HTERT RPE-1 (cell line): ENCODE results near the gene KLK6.
"Not testable (repeated sequence)": the region's sequence is repeated elsewhere in the genome, so short reads cannot be mapped to it uniquely, and the experiment has no call there.

Experiments used
- in situ Hi-C: fragments of 300-500 bp; cut with MboI; formaldehyde crosslinking; loops from 4 replicates; pipeline ENCODE4 v1.14.3; 2020; ENCODE audit warnings: low sequenced_read_pairs

The KLK6 gene

DNA sequence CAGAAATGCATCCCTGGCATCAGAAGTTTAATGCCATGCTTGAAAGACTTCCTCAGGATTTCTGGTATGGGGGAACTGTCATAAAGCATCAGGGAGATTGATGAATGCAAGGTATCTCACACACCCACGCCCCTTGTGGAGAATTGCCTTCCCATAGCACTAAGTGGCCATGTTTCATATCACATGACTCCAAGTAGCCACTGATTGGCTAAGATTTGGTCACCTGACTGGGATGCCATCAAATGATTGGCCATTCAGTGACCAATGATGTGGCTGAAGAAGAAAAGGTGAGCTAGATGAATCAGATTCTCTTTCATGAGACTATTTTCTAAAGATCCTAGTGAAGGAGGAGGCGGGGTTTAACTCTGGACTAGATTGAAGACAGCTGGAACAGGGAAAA, 24.7 kb upstream of the KLK6 start:
- in situ Hi-C loops = no loop called here

- in situ Hi-C loops = no loop called here
Observed at GRCh38 chr19:50992666-50993035, 23.3 kb upstream of the KLK6 start.

DNA sequence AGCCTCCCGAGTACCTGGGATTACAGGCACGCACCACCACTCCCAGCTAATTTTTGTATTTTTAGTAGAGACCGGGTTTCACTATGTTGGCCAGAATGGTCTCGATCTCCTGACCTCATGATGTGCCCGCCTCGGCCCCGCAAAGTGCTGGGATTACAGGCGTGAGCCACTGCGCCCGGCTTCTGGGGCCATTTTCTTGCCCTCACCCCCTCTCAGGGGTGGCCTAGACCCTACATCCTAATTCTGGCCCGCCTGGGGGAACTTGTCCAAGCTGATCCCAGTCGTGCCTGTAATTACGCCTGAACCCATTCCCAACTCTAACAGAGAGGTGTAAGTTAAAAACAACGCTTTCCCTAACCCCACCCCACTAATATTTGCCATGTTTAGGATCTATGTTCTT, 15.0 kb upstream of the KLK6 start:
- in situ Hi-C loops = not testable (repeated sequence)

DNA sequence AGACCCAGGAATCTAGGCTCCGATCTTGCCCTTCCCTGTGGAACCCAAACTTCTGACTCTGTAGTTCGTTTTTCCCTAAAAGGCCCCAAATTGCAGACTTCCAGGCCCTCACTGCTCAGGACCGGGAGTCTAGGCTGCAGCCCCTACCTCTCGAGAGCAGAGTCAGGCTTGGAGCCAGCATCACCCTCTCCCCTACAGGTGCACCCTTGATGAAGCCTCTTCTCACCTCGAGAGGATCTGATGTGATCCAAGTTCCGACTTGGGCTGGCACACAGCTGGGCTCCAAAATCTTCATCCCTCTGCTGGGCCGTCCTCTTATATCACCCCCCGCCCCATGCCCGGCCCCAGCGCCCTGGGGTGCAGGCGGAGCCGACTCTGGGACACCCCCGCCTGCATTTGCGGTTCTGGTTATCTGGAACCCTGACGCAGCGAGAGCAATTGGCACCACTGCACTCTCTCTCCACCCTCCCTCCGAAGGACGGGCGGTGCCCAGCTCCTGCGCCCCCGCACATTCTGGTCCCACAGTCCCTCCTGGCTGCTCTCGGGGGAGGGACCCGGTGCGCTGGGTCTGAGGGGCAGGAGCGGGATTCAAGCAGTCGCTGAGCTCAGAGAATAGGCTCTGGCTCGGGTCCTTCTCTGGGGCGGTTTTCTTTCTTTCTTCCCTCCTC, 14.4 kb upstream of the KLK6 start, which contains the start of gene KLK7:
KLK7 (minus strand) TSS at position 293 of the 668 bp plus-strand sequence. CDS start 1,518 bp downstream, outside the sequence.
- in situ Hi-C loops = no loop called here

GRCh38 chr19:50982186-50982585, 12.8 kb upstream of the KLK6 start:
- in situ Hi-C loops = no loop called here

- in situ Hi-C loops = no loop called here
Observed at GRCh38 chr19:50981587-50982146, 12.3 kb upstream of the KLK6 start.

DNA sequence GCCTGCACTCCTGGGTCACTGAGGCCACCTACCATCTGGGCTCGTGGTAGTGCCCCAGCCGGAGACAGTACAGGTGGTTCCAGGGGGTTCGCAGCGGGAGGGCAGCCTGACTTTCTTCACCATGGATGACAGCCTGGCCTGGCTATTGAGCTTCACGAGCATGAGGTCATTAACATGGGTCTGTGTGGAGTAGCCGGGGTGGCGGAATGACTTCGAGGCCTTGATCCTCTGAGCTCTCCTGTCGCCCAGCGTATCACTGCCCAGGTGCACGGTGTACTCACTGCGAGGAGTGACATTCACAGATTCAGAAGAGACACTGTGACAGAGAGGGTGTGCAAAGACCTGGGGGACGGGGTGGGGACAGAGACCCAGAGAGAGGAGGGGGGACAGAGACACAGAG, 10.8 kb upstream of the KLK6 start:
- in situ Hi-C loops = no loop called here

GRCh38 chr19:50979758-50980157, 10.4 kb upstream of the KLK6 start:
- in situ Hi-C loops = no loop called here

DNA sequence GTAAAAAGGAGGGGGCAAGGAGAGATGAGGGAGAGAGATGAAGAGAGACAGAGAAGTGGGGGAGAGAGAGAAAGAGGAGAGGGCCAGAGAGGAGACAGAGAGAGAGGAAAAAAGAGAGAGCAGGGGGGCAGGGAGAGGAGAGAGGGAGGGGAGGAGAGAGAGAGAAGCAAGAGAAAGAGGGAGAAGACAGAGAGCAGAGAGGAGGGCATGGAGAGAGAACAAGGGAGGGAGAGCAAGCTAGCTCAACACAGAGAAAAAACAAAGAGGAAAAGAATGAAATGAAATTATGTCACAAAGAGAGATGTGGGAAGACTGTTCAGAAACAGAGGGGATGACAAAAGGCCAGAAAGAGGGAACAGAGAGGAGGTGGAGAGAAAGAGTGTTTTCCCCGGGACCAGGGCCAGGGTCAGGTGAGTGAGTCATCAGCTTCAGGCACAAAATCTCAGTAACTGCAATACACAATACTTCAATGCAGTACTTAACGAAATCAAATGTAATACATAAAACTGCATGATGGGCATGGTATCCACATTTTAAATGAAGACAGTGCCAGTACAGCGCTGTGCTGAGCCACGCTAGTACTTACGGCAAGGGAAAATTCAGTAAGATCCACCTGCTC, 9.5 kb upstream of the KLK6 start:
- in situ Hi-C loops = no loop called here

DNA sequence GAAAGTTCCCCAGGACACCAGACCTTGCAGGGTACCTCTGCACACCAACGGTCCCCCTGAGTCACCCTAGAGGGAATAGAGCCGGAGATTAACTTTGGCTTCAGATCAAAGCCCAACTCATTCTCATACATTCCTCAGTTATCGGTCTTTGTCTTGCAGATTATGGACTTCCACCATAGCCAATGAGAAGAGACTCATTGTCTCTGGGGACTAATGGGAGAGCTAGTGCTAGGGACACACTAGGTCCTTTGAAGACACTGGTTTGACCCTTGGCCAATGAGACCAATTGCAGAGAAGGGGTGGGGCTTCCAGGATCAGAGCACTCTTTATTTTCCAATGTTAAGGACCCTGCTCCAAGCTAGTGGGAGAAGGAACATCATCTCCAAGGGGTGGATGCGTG, 8.2 kb upstream of the KLK6 start:
- in situ Hi-C loops = no loop called here

DNA sequence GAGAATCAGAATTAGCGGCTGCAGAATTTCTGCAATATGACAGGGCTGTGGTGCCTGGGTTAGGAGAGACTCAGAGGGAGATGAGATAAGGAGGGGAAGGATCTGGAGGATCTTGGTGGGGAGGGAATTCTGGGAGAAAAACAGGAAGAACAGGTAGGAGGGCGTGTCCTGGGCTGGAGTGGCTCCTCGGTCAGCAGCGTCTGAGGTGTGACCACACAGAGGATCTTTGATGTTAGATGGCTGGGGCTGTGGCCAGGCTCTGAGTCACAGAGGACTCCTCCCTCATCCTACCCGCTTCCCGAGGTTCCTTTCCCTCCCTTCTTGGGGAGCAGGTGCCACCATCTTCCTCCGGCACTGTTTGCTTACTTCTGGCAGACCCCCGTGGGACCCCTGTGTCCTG, 6.4 kb upstream of the KLK6 start:
- in situ Hi-C loops = no loop called here

- in situ Hi-C loops = no loop called here
Observed at GRCh38 chr19:50974702-50975556, 5.5 kb upstream of the KLK6 start.

- in situ Hi-C loops = no loop called here
Observed at GRCh38 chr19:50972795-50973376, 3.5 kb upstream of the KLK6 start.

GRCh38 chr19:50969810-50970209, 419 bp upstream of the KLK6 start:
- in situ Hi-C loops = not testable (repeated sequence)

DNA sequence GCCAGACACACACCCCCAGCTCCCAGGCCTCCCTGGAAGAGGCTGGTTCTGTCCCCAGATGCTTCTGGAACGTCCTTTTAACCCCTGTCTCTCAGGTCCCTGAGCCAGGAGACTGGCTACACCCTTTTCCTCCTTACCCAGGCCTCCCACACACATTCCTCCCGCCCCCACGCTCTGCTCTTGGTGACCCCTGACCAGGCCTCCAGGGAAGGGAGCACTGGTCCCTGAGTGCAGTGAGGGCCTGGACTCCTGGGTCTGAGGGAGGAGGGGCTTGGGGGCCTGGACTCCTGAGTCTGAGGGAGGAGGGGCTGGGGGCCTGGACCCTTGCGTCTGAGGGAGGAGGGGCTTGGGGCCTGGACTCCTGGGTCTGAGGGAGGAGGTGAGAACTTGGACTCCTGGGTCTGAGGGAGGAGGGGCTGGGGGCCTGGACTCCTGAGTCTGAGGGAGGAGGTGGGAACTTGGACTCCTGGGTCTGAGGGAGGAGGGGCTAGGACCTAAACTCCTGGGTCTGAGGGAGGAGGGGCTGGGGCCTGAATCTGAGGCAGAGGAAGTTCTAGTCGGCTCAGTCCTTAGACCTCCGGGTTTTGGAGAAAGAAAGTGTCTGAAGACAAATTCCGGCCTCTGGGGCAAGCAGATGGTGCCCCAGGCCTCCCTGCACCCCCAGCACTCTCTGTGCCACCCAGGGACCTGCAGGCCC, 527 bp downstream of the KLK6 start:
- in situ Hi-C loops = no loop called here

- in situ Hi-C loops = no loop called here
Observed at GRCh38 chr19:50967929-50968715, 1.3 kb downstream of the KLK6 start.

- in situ Hi-C loops = no loop called here
Observed at GRCh38 chr19:50964266-50964665, 5.1 kb downstream of the KLK6 start.

DNA sequence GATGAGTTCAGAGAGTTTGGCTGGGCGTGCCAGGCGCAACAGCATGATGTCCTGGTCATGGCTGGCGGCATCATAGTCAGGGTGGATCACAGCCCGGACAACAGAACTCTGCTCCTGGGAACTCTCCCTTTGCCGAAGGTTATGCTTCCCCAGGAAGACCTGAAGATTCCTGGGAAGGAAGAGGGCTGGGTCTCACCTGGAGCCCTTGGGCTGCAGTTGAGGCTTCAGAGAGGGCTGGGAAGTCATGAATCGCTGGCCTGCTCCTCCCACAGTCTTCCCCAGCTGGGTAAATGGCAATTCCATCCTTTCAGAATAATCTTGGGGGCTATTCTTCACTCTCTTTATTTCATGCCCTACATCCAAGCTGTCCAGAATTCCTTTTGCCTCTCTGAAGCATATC, 6.0 kb downstream of the KLK6 start:
- in situ Hi-C loops = no loop called here

- in situ Hi-C loops = no loop called here
Observed at GRCh38 chr19:50962245-50962644, 7.1 kb downstream of the KLK6 start.
